ENCODE data around the gene MIOS. TPM values are rescaled to one million over a fixed set of nuclear protein-coding genes. Genes with fewer than 3 reads are reported as not detected.

MIOS gene
- total and polyA plus RNA-seq, 8 donors: 8.1 to 27.2 (median 18.7) TPM

DNA sequence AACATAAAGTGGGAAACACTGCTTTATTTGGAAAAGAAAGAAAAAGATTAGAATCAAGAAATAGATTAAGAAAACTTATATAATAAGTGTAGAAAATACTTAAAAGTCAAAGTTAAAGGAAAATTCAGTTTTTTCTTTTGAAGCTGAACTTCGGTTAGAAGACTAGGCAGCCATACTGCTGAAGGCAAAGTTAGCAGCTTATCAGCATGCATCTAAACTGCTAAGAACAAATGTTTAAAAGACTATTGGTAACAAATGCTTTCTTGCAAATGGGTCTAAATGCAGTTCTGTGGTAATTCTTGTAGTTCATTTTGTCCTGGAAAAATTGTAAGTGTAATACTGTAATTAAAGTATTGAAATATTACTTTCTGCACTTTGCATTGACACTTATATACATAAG is 18.0 kb downstream of the MIOS start:
- intact Hi-C loops (cut with DNase I): no loop called here
- H3K36me3 ChIP-seq: peaks cover 0 to 4% (median 0%) of the 10 kb centered on the region in 3 donors
- DNase-seq (no peak), FAIRE-seq (no peak), ATAC-seq (no peak)
- TF ChIP-seq CTCF (IDR thresholded peaks at IDR 0.05): no peak
- peaks cover 0 to 8% (median 4%) of the 10 kb centered on the region in 3 donors for H3K4me1 ChIP-seq
- no peak overlapping the region for H3K4me3 ChIP-seq
- no peaks in the 10 kb centered on the region for H3K27me3 ChIP-seq
- 77 to 83% methylated on average over 1 of the region's 1 CpG for WGBS, 2 donors
- H3K27ac ChIP-seq: no peak overlapping the region
- H3K9me3 ChIP-seq: no peaks in the 10 kb centered on the region

- FAIRE-seq (no peak), ATAC-seq (peak in 3 of 4 donors; percentile 58 to 76 (median 70)), DNase-seq (no peak)
- Histone ChIP-seq H3K27ac (peak overlapping the region in 1 of 4 donors; percentile 27), H3K36me3 (peaks cover 0 to 8% (median 0%) of the 10 kb centered on the region in 3 donors), H3K4me1 (peaks cover 0 to 8% (median 4%) of the 10 kb centered on the region in 3 donors), H3K4me3 (no peak overlapping the region), H3K9me3 (no peaks in the 10 kb centered on the region), H3K27me3 (no peaks in the 10 kb centered on the region)
- WGBS, 2 donors: 36 to 40% methylated on average over 5 of the region's 5 CpGs
- TF ChIP-seq CTCF (IDR thresholded peaks at IDR 0.05): no peak
- intact Hi-C loops (cut with DNase I): no loop called here
Measured at GRCh38 chr7:7585241-7585928, 18.7 kb downstream of the MIOS start.

GRCh38 chr7:7595451-7595850 is 28.8 kb downstream of the MIOS start:
- peak; percentile 89 for FAIRE-seq
- WGBS, 2 donors: 64% methylated on average over 1 of the region's 1 CpG
- no peak overlapping the region for H3K27ac ChIP-seq
- ATAC-seq: peak in 3 of 4 donors; percentile 62 to 70 (median 63)
- no peak for DNase-seq
- H3K9me3 ChIP-seq: no peaks in the 10 kb centered on the region
- H3K4me3 ChIP-seq: no peak overlapping the region
- no peaks in the 10 kb centered on the region for H3K27me3 ChIP-seq
- H3K4me1 ChIP-seq: no peaks in the 10 kb centered on the region
- H3K36me3 ChIP-seq: peaks cover 0 to 7% (median 7%) of the 10 kb centered on the region in 3 donors
- intact Hi-C loops (cut with DNase I): loop anchor here in 1 of 3 donors (10.0 kb wide), 1 partner anchor 629 kb away; no protein-coding TSS in a partner anchor
- peak in 2 of 4 donors; percentile 9 to 12 for TF ChIP-seq CTCF (IDR thresholded peaks at IDR 0.05)

GRCh38 chr7:7596176-7596575 is 29.5 kb downstream of the MIOS start:
- FAIRE-seq: no peak
- H3K27me3 ChIP-seq: no peaks in the 10 kb centered on the region
- intact Hi-C loops (cut with DNase I): loop anchor here in 1 of 3 donors (10.0 kb wide), 1 partner anchor 629 kb away; no protein-coding TSS in a partner anchor
- H3K27ac ChIP-seq: no peak overlapping the region
- no peaks in the 10 kb centered on the region for H3K4me1 ChIP-seq
- ATAC-seq: peak in 1 of 4 donors; percentile 36
- DNase-seq: no peak
- H3K4me3 ChIP-seq: no peak overlapping the region
- TF ChIP-seq CTCF (IDR thresholded peaks at IDR 0.05): no peak
- no peaks in the 10 kb centered on the region for H3K9me3 ChIP-seq
- peaks cover 0 to 7% (median 7%) of the 10 kb centered on the region in 3 donors for H3K36me3 ChIP-seq
- 90 to 92% methylated on average over 5 of the region's 5 CpGs for WGBS, 2 donors

- Histone ChIP-seq H3K9me3 (no peaks in the 10 kb centered on the region), H3K27ac (no peak overlapping the region), H3K27me3 (no peaks in the 10 kb centered on the region), H3K36me3 (peaks cover 0 to 14% (median 0%) of the 10 kb centered on the region in 3 donors), H3K4me3 (no peak overlapping the region), H3K4me1 (no peaks in the 10 kb centered on the region)
- FAIRE-seq (no peak), DNase-seq (no peak), ATAC-seq (no peak)
- 53 to 59% methylated on average over 3 of the region's 3 CpGs for WGBS, 2 donors
- TF ChIP-seq CTCF (IDR thresholded peaks at IDR 0.05): no peak
- intact Hi-C loops (cut with DNase I): no loop called here
Measured at GRCh38 chr7:7607010-7607409, 40.3 kb downstream of the MIOS start.

All from pancreas (tissue), 10 donors.